Kidney (tissue), 14 donors: Measurements from ENCODE around the gene MCOLN2. TPM values are rescaled to one million over a fixed set of nuclear protein-coding genes. Genes with fewer than 3 reads are reported as not detected.

ENCODE experiments used
- DNase-seq, 5 donors: peaks; one replicate each; pipeline ENCODE4 v3.0.0-alpha.2; 2013 to 2020
- FAIRE-seq: peaks from 2 replicates; lab custom pipeline; 2012; peaks lifted over from hg19 to GRCh38; lab: Jason Lieb, UNC
- H3K27ac ChIP-seq, 2 donors: one replicate each; pipeline ENCODE4 v1.7.0; 2013; ENCODE audit warnings: low read depth in 2 of 2, low read length in 2 of 2, inconsistent platforms in 1 of 2
- H3K27me3 ChIP-seq: one replicate; pipeline ENCODE4 v1.7.1; 2013; ENCODE audit warnings: low read length, inconsistent platforms; ENCODE audit not compliant: control insufficient read depth, insufficient read depth
- H3K36me3 ChIP-seq, 3 donors: one replicate each; pipeline versions ENCODE4 v1.7.0 to v1.7.1; 2013; ENCODE audit warnings: low read length in 3 of 3, control low read depth in 1 of 3, inconsistent platforms in 1 of 3; ENCODE audit not compliant: insufficient read depth in 3 of 3, control insufficient read depth in 2 of 3
- H3K4me1 ChIP-seq, 3 donors: one replicate each; pipeline versions ENCODE4 v1.7.0 to v1.7.1; 2013; ENCODE audit warnings: low read length in 3 of 3, inconsistent platforms in 1 of 3, low read depth in 1 of 3; ENCODE audit not compliant: control insufficient read depth in 2 of 3, insufficient read depth in 2 of 3
- H3K4me3 ChIP-seq, 3 donors: one replicate each; pipeline versions ENCODE4 v1.7.0 to v1.8.1; 2013; ENCODE audit warnings: low read length in 3 of 3, control low read depth in 1 of 3, inconsistent platforms in 1 of 3
- H3K9ac ChIP-seq, 3 donors: one replicate each; pipeline versions ENCODE4 v1.7.0 to v1.7.1; 2013; ENCODE audit warnings: low read length in 3 of 3, control low read depth in 1 of 3, inconsistent platforms in 1 of 3
- H3K9me3 ChIP-seq, 3 donors: one replicate each; pipeline versions ENCODE4 v1.7.0 to v1.7.1; 2013; ENCODE audit warnings: low read length in 3 of 3, control low read depth in 1 of 3, inconsistent platforms in 1 of 3; ENCODE audit not compliant: control insufficient read depth in 2 of 3, insufficient read depth in 1 of 3
- intact Hi-C: fragments of 100-400 bp; cut with DNase I; formaldehyde crosslinking; loops from one replicate; pipeline ENCODE4 v1.11.1; 2022
- polyA plus RNA-seq: library from polyadenylated mRNA; stranded (reverse); fragments of 350-450 nt; fragmentation: Illumina TruSeq; extraction: RNeasy Lipid Tissue Mini Kit (QIAGEN cat#74804); gene quantifications from one replicate; pipeline ENCODE4 v1.2.3, GENCODE V29; 2014; ENCODE audit warnings: low read depth, low replicate concordance; ENCODE audit not compliant: insufficient read depth
- total RNA-seq: library from RNA; stranded (reverse); fragmentation: NEBNext Ultra II Directional; extraction: Animal tissue kit (Norgen Biotek cat#: 25700); gene quantifications from one replicate; pipeline ENCODE4 v1.2.1, GENCODE V29; 2021
- TF ChIP-seq, protein P1 (sequence below): IDR thresholded peaks from 3 replicates; pipeline ENCODE4 v1.5.1; 2012; ENCODE audit warnings: mild to moderate bottlenecking, moderate library complexity, borderline replicate concordance; ENCODE audit not compliant: insufficient read depth; ENCODE audit errors: extremely low read depth
- donor health status: control.
- donor health status: control.
- donor health status: control.
- donor health status: control.
- donor health status: control.
- donor health status: DM: yes; HTN: yes; CAD: no.
- donor health status: Normal renal cell carcinoma (clear cell type).

The MCOLN2 gene
- total and polyA plus RNA-seq, 2 donors from 2014 or later = 0.56 to 3.1 TPM

DNA sequence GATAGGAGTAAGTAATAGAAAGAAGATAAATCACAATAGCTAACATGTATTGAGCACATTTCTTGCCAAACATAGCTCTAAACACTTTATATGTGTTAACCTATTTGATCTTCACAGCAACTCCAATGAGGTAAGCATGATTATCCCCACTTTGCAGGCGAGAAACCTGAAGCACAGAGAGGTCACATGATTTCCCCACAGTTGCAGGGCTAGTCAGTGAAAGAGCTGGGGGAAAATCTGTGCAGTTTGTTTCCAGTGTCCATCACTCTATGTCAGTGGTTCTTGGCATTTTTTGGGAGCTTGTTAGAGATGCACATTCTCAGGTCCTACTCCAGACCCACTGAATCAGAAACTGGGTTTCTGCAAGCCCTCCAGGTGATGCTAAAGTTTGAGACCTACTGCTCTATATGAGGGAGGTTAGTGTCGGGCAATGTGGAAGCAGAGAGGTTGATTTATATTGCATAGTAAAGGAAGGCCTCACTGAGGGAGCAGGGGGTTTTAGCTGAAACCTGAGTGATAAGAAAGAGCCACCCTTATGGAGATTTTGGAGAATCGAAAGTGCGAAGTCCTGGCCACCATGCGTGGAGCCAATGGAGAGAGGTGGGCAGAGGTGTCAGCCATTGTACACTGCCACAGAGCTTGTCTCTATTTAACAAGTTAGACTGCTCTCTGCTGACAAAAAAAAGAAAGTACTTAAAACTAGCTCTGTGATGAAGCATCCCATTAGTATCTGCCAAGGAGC, 30.5 kb upstream of the MCOLN2 start:
- DNase-seq = peak in 1 of 5 donors; percentile 7

DNA sequence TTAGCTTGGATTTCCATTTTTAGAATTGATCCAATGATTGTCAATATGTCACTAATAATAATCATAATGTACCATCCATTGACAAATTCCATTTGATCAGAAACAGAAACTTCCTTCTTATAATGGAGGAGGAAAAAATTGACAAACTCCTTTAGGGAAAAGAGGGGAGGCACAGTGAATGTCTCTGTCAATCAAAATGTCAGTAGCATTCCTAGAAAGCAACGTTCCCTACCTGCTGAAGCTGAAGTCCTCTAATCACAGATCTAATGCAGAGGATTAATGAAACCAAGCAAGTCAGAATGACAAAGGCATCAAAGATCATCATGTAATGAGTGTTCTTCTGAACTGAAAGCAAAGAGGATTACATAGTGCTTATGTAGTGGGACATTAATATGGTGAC, 29.0 kb upstream of the MCOLN2 start:
- FAIRE-seq (no peak), DNase-seq (no peak)
- Histone ChIP-seq H3K4me1 (no peaks in the 10 kb centered on the region), H3K9ac (no peak overlapping the region), H3K27ac (no peak overlapping the region), H3K36me3 (peaks cover 0 to 2% (median 0%) of the 10 kb centered on the region in 3 donors), H3K4me3 (no peak overlapping the region), H3K27me3 (no peaks in the 10 kb centered on the region), H3K9me3 (no peaks in the 10 kb centered on the region)
- intact Hi-C loops = no loop called here
- TF ChIP-seq, protein P1, sequence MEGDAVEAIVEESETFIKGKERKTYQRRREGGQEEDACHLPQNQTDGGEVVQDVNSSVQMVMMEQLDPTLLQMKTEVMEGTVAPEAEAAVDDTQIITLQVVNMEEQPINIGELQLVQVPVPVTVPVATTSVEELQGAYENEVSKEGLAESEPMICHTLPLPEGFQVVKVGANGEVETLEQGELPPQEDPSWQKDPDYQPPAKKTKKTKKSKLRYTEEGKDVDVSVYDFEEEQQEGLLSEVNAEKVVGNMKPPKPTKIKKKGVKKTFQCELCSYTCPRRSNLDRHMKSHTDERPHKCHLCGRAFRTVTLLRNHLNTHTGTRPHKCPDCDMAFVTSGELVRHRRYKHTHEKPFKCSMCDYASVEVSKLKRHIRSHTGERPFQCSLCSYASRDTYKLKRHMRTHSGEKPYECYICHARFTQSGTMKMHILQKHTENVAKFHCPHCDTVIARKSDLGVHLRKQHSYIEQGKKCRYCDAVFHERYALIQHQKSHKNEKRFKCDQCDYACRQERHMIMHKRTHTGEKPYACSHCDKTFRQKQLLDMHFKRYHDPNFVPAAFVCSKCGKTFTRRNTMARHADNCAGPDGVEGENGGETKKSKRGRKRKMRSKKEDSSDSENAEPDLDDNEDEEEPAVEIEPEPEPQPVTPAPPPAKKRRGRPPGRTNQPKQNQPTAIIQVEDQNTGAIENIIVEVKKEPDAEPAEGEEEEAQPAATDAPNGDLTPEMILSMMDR = no peak

More for the DNA sequence above, 30.5 kb upstream of the MCOLN2 start:
- TF ChIP-seq, protein P1 = peak; percentile 4
- H3K27me3 ChIP-seq = no peaks in the 10 kb centered on the region
- H3K9ac ChIP-seq = no peak overlapping the region
- no peak overlapping the region for H3K4me3 ChIP-seq
- H3K27ac ChIP-seq = no peak overlapping the region
- H3K4me1 ChIP-seq = no peaks in the 10 kb centered on the region
- no peak for FAIRE-seq
- H3K36me3 ChIP-seq = peaks cover 0 to 2% (median 0%) of the 10 kb centered on the region in 3 donors
- intact Hi-C loops = no loop called here
- H3K9me3 ChIP-seq = no peaks in the 10 kb centered on the region

DNA sequence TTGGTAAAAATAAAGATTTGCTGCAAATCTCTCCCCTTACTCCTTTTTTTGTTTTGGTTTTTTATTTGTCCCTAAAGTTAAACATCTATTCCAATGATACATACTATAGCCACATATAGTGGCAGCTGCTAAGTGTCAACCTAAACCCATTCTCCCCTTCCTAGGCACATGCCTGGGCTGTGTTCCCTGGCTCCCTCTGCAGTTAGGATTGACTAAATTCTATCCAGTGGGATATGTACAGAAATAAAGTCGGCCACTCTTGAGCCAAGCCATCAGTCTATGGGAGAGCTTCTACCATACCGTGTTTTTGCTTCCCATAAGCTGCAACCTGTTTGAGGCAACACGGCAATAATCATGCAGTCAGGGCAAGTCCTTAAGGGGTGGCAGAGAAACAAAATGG, 27.8 kb upstream of the MCOLN2 start:
- H3K9ac ChIP-seq = no peak overlapping the region
- intact Hi-C loops = no loop called here
- H3K27ac ChIP-seq = no peak overlapping the region
- H3K36me3 ChIP-seq = peaks cover 0 to 2% (median 0%) of the 10 kb centered on the region in 3 donors
- no peak overlapping the region for H3K4me3 ChIP-seq
- H3K9me3 ChIP-seq = no peaks in the 10 kb centered on the region
- no peaks in the 10 kb centered on the region for H3K27me3 ChIP-seq
- DNase-seq = no peak
- no peaks in the 10 kb centered on the region for H3K4me1 ChIP-seq
- TF ChIP-seq, protein P1 = no peak
- FAIRE-seq = no peak
